Hindlimb muscle (tissue), 1 donor: Measurements from ENCODE around the gene CENPE. TPM values are rescaled to one million over a fixed set of nuclear protein-coding genes. Genes with fewer than 3 reads are reported as not detected.
A peak's percentile ranks its signal among the peaks of the same experiment; 100 is the strongest.

Experiments
- DNase-seq: peaks from one replicate; pipeline ENCODE4 v3.0.0-alpha.2; 2013
- polyA plus RNA-seq: library from polyadenylated mRNA; unstranded; fragments of 120-200 nt; gene quantifications from one replicate; pipeline ENCODE4 v1.2.1, GENCODE V29; 2013; ENCODE audit not compliant: insufficient read length

The CENPE gene
- polyA plus RNA-seq, 1 donor, result 3.4 TPM

- DNase-seq, result no peak
These were observed 80.0 kb downstream of the CENPE start for GRCh38 chr4:103118166-103118565.

DNA sequence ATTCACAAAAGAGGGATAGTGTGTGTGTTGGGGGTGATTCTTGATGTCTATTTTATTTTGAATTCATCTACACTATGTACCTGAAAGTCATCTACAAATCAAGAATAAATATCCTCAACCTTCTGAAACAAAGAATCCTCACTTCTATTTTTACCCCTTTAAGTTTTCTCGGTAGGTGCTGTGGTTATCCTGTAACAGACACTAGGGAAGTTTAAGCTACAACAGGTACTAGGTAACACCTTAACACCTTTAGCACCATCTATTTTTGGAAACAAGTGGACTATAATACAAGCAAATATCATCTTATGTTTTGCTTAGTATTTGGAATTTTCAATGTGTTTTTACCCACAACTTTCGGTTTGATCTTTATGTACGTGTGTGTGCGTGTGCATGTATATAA lies 86.5 kb downstream of the CENPE start:
- DNase-seq, result no peak

DNA sequence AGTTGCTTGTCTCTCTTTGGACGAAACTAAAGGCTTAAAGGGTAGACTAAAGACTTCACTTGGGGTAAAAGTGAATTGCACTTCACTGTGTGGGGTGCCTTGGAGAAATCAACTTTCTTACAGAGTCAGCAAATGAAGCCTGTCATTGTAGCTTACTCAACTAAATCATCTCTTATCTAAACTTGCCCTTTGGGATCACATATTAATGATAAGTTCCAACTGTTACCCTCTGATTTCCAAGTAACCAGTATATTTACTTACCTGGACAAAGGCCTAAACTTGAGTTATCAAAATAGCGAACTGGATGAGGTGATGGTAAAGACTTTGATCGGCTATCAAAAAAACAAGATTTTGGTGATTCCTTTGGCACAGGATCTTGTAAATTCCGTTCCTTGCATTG lies 89.6 kb downstream of the CENPE start:
- no peak for DNase-seq

DNA sequence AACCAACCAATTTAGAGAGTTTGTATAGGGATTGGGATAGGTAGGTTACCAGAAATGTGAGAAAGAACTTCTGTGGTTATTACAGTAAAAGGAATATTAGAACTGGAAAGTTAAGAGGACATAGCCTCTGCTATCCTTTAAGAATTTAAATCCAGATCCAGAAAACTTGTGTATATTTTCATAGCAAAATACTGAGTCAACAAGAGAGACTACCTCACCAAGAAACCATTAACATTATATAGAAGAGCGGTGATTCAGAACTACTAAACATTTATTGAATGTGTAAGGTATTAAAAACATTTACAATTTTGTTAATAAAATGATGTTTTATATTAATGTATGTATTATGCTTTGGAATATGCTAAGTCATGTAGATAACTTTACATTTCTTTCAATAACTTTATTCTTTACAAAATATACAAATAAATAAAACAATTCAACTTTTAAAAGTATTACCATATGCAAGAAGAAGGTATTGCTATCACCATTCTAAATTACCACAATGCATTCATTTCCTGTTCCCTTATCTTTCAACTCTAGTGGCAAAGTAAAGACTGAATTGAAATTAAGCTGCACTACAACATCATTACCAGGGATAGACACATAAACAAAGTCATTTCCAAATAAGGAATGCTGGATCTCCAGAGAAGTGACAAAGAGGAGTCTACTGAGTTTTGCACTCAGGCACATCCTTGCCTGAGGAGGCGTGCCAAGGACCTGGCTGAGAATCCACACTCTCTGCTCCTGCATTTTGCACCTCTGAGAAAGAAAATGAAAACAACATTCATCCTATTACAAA lies 92.4 kb downstream of the CENPE start:
- DNase-seq, result no peak

DNA sequence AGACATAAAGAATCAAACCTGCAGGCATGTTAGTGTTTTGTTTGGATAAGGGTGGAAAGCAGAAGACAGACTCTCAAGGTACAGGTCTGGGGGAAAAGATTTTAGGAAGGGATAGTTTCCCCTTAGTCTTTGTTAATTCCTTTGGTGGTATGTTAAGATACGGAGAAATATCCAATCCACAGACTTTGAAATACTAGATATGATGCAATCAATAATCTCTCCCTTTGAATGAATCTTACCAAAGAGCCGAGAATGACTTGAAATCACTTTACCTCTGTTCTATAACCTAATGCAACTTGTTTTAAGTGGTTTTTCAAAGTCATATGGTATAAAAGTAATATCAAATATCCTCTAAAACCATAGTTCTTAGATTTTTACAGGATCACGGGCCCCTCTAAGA lies 93.3 kb downstream of the CENPE start:
- DNase-seq, result no peak

- no peak for DNase-seq
These were observed 97.5 kb downstream of the CENPE start for GRCh38 chr4:103100691-103101090.

DNA sequence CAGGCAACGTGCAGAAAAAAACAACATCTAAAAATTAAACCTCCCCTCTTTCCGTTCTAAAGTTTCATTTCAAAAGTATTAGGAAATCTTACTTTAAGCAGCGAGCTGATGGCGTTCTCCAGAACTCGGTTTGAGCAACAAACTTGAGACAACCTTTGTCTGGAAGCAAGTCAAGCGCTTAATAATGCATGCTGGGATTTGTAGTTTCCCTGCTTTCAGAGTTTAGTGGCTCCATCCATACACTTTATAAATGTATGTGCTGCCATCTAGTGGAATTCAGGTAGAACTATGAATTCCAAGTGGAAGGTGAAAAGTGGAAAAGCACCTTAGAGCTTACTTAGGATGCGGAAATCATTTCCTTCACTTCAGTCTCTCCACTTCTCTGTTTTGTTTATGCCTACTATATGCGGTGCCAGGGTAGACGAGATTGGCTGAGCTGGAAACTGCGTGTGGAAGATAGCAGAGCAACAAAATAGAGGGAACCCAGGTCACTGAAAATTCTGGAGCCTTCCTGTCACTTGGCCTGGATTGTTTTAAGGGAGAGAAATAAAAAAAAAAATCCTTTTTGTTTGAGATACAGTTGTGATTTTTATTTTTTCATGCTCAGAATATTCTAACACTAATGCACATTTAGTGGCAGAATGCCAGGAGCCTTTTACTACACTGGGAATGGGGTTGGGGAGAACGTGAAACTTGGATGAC lies 98.3 kb downstream of the CENPE start, which contains the start of gene BDH2:
Gene BDH2, minus strand, starts transcription at position 144 of the 702 bp plus-strand sequence. CDS start 3,580 bp downstream, outside the sequence.
- DNase-seq, result peak; percentile 90

- DNase-seq, result peak; percentile 17
These were observed 99.2 kb downstream of the CENPE start for GRCh38 chr4:103098756-103099440.

GRCh38 chr4:103098341-103098740 lies 99.8 kb downstream of the CENPE start:
- peak; percentile 4 for DNase-seq

GRCh38 chr4:103097112-103097511 lies 101.0 kb downstream of the CENPE start:
- DNase-seq, result no peak

DNA sequence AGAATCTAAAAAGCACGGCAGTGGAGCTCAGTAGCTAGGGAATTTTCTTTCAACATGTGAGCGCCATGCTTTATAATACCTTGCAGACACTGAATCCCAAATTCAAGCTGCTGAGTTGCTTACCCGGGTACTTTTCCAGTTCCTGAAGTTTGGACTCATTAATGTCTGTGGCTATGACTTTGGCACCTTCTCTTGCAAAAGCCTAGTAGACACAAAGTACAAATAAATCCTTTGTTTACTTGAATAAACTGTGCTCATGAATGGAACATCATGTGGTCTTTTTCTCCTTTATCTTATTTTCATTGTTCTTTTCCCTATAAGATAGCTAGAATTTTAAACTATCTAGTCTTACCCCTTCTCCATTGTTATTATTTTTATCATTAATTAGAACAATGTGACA lies 103.1 kb downstream of the CENPE start:
- DNase-seq, result no peak

GRCh38 chr4:103092245-103092644 lies 105.9 kb downstream of the CENPE start:
- no peak for DNase-seq

DNA sequence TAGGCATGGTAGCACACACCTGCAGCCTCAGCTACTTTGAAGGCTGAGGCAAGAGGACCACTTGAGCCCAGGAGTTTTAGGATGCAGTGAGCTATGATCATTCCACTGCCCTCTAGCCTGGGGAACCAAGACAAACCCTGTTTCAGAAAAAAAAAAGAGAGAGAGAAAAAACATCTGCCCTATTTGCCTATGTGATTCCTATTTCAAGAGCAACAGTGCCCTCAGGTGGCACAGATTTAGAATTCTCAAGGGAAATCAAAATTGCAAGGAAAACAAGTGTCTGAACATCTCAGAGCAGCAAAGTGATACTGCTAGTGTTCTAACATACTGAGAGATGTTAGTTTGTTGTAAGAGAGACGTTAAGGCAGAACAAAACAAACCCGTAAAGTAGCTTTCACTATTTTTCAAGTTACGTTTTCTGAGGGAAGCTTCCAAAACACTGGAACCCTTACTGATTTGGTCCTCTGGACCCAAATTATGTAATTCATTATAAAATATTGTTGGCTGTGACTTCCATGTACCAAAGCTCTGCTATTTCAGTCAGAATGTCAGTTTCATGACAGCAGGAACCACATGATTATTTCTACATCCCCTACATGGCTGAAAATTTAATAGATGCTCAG lies 106.4 kb downstream of the CENPE start:
- DNase-seq, result no peak

DNA sequence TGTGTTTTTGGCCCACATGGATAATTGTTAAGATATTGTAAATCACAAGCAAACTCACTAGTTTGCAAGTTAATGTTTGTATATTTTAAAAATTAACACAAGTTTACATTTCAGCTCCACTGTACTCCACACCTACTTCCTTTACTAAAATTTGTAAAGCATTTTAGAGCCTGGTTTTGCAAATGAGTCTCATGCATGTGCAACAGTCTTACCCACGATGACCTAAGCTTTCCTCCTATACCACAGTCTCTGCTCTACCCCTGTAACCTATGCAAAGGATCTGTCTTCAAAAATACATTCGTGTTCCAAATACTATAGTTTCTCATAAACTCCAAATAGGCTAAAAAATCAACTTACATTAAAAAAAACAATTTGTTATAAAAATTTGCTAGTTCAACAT lies 108.7 kb downstream of the CENPE start:
- no peak for DNase-seq

- no peak for DNase-seq
These were observed 111.6 kb downstream of the CENPE start for GRCh38 chr4:103086551-103086950.

- no peak for DNase-seq
These were observed 112.5 kb downstream of the CENPE start for GRCh38 chr4:103085555-103086196.

- DNase-seq, result no peak
These were observed 118.5 kb downstream of the CENPE start for GRCh38 chr4:103079621-103080020.

- no peak for DNase-seq
These were observed 121.3 kb downstream of the CENPE start, which contains the start of gene SLC9B2 for GRCh38 chr4:103076747-103077347. SLC9B2 (minus strand) TSS chr4:103076761; CDS start chr4:103067550, 9,211 bp downstream.

DNA sequence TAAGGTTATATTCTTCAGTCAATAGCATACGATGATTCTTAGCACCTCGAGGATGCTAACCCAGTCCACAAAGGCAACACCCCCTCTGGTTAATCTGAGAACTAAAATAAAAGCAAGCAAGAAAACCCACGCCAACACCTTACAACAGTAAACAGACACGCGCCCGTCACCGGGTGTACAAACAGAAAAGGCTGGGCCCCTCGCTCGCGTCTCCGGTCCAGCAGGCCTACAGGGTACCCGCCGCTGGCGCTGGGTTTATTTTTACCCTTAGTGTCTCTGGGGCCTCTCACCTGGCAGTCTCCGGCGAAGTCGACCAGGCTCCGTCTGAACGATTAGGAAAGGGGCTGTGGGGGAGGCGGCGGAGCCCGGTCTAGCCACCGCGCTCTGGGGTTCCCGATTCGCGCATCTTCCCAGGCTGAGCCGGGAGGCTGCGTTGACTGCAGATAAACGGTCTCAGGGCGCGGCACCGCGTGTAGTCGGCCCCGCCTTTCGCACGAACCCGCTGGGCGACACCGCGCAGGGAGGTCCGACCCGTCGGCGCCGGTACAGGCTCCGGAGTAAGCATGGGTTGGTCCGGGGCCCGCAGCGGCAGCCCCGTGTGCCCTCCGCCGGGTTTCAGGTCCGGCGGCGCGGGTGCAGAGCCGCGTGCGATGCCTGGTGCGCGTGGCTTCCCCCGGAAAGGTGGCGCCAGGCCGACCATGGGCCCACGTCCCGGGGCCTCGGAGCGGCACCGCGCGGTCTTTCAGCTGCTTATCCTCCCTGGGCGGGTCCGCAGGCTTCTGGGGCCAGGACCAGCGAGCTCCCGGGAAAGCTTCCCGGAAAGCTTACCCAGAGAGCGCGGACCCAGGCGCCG lies 122.0 kb downstream of the CENPE start:
- peak; percentile 79 for DNase-seq

- no peak for DNase-seq
These were observed 122.7 kb downstream of the CENPE start for GRCh38 chr4:103075435-103075893.
